COLO668 (cell line): ENCODE results near the gene ZMAT2.
A peak's percentile ranks its signal among the peaks of the same experiment; 100 is the strongest.
"Not testable (repeated sequence)": the region's sequence is repeated elsewhere in the genome, so short reads cannot be mapped to it uniquely, and the experiment has no call there.

Source experiments
- DNase-seq: peaks from one replicate; lab custom pipeline; 2025; ENCODE audit not compliant: unreplicated experiment; lab: John Stamatoyannopoulos, UW

The ZMAT2 gene

GRCh38 chr5:140708787-140709186 lies 8.5 kb downstream of the ZMAT2 start:
- not testable (repeated sequence) for DNase-seq

- peak; percentile 73 for DNase-seq
Measured at GRCh38 chr5:140710899-140711552, 10.8 kb downstream of the ZMAT2 start.

DNA sequence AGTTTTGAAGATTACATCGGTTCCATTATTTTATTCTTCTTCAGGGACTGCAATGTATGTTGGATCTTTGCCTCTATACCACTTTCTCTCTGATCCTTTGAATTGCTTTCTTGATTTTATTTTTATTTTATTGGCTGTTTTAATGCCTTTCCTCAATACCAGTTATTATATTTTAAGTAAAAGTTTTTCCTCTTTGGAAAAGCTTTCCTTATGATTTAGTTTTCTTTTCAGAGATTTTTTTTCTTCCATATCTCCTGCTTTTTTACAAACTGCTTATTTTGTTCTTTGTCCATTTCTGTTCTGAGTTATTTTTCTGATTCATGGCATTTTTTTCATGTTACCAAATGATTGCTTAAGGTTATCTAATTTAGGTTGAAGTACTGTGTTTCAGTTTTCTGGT lies 11.5 kb downstream of the ZMAT2 start:
- no peak for DNase-seq

- DNase-seq, result no peak
Measured at GRCh38 chr5:140713562-140714094, 13.4 kb downstream of the ZMAT2 start.

DNA sequence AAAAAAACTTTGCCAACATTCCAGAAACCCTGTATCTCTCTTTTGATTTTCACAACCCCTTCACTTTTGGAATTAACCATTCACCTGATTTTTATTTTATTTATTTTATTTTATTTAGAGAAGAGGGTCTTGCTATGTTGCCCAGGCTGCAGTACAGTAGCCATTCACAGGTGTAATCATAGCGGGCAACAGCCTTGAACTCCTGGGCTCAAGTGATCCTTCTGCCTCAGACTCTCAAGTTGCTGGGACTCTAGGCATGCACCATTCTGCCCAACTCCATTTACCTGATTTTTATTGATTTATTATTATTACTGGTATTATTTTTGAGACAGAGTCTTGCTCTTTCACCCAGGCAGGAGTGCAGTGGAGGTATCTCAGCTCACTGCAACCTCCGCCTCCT lies 16.0 kb downstream of the ZMAT2 start:
- DNase-seq, result not testable (repeated sequence)

DNA sequence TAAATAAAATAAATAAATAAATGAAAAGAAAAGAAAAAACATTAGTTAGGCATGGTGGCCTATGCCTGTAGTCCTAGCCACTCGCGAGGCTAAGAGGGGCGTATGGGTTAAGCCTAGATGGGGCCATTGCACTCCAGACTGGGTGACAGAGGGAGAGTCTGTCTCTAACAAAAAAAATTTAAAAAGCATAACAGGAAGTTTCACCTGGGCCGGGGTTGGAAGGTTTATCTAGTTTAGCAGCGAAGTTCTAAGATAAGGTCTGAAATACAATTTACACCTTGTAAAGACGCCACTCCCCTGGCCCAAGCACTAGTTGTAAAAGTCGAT lies 18.0 kb downstream of the ZMAT2 start:
- DNase-seq, result no peak

DNA sequence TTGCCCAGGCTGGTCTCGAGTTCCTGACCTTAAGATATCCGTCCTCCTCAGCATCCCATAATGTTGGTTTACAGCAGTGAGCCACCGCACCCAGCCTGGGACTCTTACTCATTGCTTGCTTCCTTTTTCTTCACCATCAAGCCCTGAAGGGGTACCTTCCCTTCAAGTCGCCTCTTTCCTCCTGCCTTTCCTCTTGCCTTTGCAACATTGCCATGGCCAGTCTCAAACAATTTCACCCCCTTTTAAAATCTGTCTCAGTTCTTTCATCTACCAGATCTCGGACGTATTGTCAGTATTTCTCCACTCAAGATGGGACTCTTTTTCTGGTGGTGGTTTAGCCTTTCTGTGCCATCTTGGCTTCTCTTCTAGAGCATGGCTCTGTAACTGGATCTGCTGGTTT lies 20.5 kb downstream of the ZMAT2 start:
- DNase-seq, result not testable (repeated sequence)

DNA sequence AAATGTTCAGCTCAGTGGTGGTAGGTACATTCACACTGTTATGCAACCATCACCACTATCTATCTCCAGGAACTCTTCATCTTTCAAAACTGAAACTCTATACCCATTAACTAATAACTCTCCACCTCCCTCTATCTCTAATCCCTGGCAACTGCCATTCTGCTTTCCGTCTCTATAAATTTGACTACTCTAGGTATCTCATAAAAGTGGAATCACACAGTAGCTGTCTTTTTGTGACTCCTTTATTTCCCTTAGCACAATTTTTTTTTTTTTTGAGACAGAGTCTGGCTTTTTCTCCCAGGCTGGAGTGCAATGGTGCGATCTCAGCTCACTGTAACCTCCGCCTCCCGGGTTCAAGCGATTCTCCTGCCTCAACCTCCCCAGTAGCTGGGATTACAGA lies 21.1 kb downstream of the ZMAT2 start:
- not testable (repeated sequence) for DNase-seq

- peak; percentile 2 for DNase-seq
Measured at GRCh38 chr5:140725799-140726471, 25.7 kb downstream of the ZMAT2 start.

GRCh38 chr5:140733098-140733497 lies 32.9 kb downstream of the ZMAT2 start:
- DNase-seq, result no peak

DNA sequence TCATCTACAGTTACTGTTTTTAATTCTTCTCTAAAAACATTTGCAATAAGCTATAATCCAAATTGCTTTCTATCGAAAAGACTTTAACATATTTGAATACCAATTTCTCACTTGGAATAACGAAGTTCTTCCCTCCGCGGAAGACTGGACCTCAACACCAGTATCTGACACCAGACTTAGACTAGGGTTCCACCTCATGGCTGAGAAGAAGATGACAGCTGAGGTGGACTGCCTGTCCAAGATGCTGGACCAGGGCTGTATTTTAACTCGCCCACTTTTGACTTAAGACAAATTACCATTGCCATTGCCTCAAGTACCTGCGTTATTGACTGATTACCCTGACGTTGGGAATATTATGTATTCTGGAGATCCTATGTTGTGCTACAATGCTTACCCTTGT lies 34.1 kb downstream of the ZMAT2 start:
- no peak for DNase-seq

DNA sequence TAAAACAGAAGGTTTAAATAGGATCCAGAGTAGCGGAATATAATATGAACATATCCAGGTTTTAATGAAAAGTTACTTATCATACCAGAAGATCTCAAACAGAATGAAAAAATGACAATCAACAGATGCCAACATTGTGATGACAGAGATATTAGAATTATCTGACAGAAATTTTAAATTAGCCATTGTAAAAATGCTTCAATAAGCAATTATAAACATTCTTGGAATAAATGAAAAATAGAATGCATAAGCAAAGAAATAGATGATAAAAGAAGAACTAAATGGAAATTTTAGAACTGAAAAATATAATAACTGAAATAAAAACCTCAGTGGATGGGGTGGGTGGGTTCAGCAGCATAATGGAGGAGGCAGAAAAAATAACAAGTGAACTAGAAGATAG lies 37.2 kb downstream of the ZMAT2 start:
- no peak for DNase-seq

DNA sequence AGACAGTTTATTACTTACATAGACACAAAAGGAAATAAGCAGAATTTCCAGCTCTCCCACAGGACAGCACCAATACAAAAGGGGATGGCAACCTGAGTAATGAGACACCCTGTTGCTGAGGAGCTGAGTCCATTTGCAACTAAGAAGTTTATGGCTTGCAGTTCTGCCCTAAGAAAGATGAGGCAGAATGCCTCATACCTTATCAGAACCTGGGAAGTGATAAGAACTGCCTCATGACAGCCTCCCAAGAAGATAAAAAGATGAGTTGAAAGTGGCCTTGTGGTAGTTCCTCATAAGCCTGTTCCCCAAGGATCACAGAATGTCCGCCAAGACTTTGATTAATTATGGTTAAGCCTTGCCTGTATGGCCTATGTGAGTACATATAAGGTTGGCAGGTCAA lies 41.7 kb downstream of the ZMAT2 start:
- DNase-seq, result no peak

DNA sequence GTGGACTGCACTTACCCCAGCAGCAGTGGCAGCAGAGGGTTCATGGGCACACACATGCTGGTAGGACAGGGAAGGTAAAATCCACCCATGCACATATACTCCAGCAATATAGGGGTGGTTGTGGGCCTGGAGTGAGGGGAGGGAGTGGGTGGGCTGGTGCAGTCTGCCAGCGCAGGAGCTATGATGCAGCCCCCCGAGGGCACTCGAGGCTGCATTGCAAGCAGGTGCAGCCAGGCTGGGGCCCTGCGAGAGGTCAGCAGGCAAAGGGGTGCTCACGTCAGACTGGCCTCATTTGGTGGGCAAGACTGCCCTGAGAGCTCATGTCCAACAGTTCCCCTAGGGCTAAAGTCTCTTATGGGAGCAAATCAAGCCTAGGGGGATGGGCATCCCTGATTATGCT lies 53.3 kb downstream of the ZMAT2 start:
- no peak for DNase-seq
